Body of pancreas (tissue), 4 donors: ENCODE data around the gene MID1. TPM values are rescaled to one million over a fixed set of nuclear protein-coding genes. Genes with fewer than 3 reads are reported as not detected.

ENCODE experiments used
- ATAC-seq: fragments of 150-250 bp; one replicate; pipeline ENCODE4 v1.9.1; 2016
- DNase-seq, 4 donors: peaks; one replicate each; pipeline ENCODE4 v3.0.0-alpha.2; 2019
- H3K27ac ChIP-seq, 4 donors: fragments of 200-600 bp; sonication (generic); 1 replicate in 3 of 4; 2 replicates in 1 of 4; pipeline versions ENCODE4 v1.5.1 to v1.6.1; 2016 to 2019; ENCODE audit warnings: mild to moderate bottlenecking in 1 of 4, mixed read lengths in 1 of 4, moderate library complexity in 1 of 4
- H3K27me3 ChIP-seq, 2 donors: fragments of 200-600 bp; sonication (generic); one replicate each; pipeline ENCODE4 v1.6.0; 2016; ENCODE audit warnings: mild to moderate bottlenecking in 1 of 2
- H3K36me3 ChIP-seq, 2 donors: fragments of 200-600 bp; sonication (generic); replicated peaks in 1 of 2; 2 replicates each; pipeline ENCODE4 v1.5.1; 2016; ENCODE audit warnings: low read depth in 2 of 2; ENCODE audit not compliant: insufficient read depth in 1 of 2
- H3K4me1 ChIP-seq: fragments of 200-600 bp; sonication (generic); one replicate; pipeline ENCODE4 v1.6.0; 2016
- H3K4me3 ChIP-seq, 2 donors: fragments of 200-600 bp; sonication (generic); 1 replicate in 1 of 2; 2 replicates in 1 of 2; pipeline ENCODE4 v1.5.1; 2016 to 2019
- H3K9me3 ChIP-seq, 3 donors: fragments of 200-600 bp; sonication (generic); 1 replicate in 2 of 3; 2 replicates in 1 of 3; pipeline ENCODE4 v1.5.1; 2016
- POLR2A ChIP-seq, 3 donors: fragments of 450-650 bp; IDR thresholded peaks; one replicate each; pipeline ENCODE4 v1.6.1; 2016; ENCODE audit warnings: antibody characterized with exemption in 3 of 3, mild to moderate bottlenecking in 2 of 3
- WGBS, 2 donors: methylation state at CpG; one replicate each; pipeline ENCODE4 v1.1.5; 2017; 5-methylcytosine and 5-hydroxymethylcytosine counted together
- intact Hi-C: fragments of 100-400 bp; cut with DNase I; formaldehyde crosslinking; loops from one replicate; pipeline ENCODE4 v1.15.1; 2023
- total RNA-seq, 2 donors: library from RNA; depleted of rRNA; stranded (reverse); fragments of >200 nt; gene quantifications; one replicate each; pipeline ENCODE4 v1.1.0, GENCODE V29; 2016
- TF ChIP-seq, protein P1 (sequence below), 7 experiments: fragments of 450-650 bp in 4 of 7; fragments of 200-600 bp in 3 of 7; sonication (generic) in 3 of 7; IDR thresholded peaks; one replicate each; pipeline ENCODE4 v1.5.1; 2016 to 2019; ENCODE audit warnings: antibody characterized with exemption in 7 of 7

The MID1 gene
- total RNA-seq, 2 donors from 2014 or later, result 4.9 to 7.3 TPM

DNA sequence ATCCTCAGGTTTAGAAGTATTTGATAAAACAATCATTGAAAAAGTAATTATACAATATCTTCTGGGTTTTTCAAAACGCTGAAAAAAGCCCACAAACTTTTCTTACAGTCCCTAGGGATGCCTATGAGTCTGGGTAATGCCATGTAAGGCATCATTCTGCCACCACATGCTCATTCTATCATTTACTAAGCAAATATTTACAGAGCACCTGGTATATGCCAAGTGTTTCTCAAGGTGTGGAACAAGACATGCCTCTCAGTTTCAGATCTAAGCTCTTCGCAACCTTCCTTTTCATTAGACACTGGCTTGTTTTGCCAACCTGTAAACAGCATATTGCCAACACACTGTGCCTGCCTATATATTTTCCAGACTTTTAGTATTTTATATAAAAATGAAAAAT, 17.7 kb downstream of the MID1 start:
- H3K9me3 ChIP-seq, result no peaks in the 10 kb centered on the region
- intact Hi-C loops, result no loop called here
- H3K27ac ChIP-seq, result peak overlapping the region in 1 of 4 donors; percentile 11
- H3K4me3 ChIP-seq, result no peak overlapping the region
- ATAC-seq, result no peak
- DNase-seq, result no peak
- WGBS, 2 donors, result 13 to 18% methylated on average over 2 of the region's 2 CpGs
- no peaks in the 10 kb centered on the region for H3K27me3 ChIP-seq
- TF ChIP-seq POLR2A (IDR thresholded peaks at IDR 0.05), result no peak
- TF ChIP-seq, protein P1, sequence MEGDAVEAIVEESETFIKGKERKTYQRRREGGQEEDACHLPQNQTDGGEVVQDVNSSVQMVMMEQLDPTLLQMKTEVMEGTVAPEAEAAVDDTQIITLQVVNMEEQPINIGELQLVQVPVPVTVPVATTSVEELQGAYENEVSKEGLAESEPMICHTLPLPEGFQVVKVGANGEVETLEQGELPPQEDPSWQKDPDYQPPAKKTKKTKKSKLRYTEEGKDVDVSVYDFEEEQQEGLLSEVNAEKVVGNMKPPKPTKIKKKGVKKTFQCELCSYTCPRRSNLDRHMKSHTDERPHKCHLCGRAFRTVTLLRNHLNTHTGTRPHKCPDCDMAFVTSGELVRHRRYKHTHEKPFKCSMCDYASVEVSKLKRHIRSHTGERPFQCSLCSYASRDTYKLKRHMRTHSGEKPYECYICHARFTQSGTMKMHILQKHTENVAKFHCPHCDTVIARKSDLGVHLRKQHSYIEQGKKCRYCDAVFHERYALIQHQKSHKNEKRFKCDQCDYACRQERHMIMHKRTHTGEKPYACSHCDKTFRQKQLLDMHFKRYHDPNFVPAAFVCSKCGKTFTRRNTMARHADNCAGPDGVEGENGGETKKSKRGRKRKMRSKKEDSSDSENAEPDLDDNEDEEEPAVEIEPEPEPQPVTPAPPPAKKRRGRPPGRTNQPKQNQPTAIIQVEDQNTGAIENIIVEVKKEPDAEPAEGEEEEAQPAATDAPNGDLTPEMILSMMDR (IDR thresholded peaks at IDR 0.05), result no peak
- no peaks in the 10 kb centered on the region for H3K4me1 ChIP-seq
- H3K36me3 ChIP-seq, result no peaks in the 10 kb centered on the region

DNA sequence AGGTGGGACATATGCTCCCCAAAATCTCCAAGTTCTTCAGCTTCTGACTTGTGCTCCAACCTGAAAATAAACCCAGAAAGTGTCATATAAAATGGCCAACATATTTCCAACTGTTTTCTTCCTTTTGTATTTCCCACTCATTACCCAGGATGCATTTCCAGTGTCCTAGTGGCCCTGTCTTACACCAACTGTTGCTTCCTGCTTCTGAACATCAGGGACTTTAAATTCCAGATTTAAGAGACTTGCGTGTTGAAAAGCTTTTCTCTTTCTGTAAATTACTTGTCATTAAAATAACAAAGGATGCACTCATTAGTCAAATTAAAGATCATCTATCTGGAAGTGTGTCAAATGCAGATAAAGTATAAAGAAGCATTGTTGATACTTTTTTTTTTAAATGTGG, 19.9 kb downstream of the MID1 start:
- no peaks in the 10 kb centered on the region for H3K9me3 ChIP-seq
- ATAC-seq, result no peak

DNA sequence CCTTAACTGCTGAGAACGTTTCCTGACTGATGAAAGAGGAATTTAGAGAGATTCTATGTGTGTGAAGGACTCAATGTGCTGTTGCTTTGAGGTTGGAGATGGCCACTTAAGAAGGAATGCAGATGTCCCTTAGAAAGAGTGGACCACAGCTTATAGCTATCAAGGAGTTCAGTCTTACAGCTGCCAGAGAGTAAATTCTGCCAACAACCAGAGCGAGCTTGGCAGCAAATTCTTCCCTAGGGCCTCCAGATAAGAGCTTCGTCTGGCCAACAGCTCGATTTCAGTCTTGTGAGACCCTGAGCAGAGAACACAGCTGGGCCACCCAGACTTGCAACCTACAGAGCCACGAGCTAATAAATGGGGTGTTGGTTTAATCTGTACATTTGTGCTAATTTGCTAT, 21.8 kb downstream of the MID1 start:
- ATAC-seq (no peak), DNase-seq (peak in 3 of 4 donors; percentile 37 to 67 (median 44))
- H3K9me3 ChIP-seq, result no peaks in the 10 kb centered on the region
- WGBS, 2 donors, result 27% methylated on average over 5 of the region's 5 CpGs; no CpG with 5 or more reads in 1 of the 2 donors
- H3K27me3 ChIP-seq, result no peaks in the 10 kb centered on the region
- no peaks in the 10 kb centered on the region for H3K36me3 ChIP-seq
- intact Hi-C loops, result no loop called here
- H3K4me1 ChIP-seq, result no peaks in the 10 kb centered on the region
- TF ChIP-seq, protein P1 (IDR thresholded peaks at IDR 0.05), result no peak
- no peak for TF ChIP-seq POLR2A (IDR thresholded peaks at IDR 0.05)
- no peak overlapping the region for H3K4me3 ChIP-seq
- no peak overlapping the region for H3K27ac ChIP-seq

More for the DNA sequence above, 19.9 kb downstream of the MID1 start:
- Histone ChIP-seq H3K4me3 (no peak overlapping the region), H3K27ac (peak overlapping the region in 1 of 4 donors; percentile 49), H3K36me3 (no peaks in the 10 kb centered on the region), H3K4me1 (no peaks in the 10 kb centered on the region), H3K27me3 (no peaks in the 10 kb centered on the region)
- intact Hi-C loops, result no loop called here
- no peak for DNase-seq
- 63 to 64% methylated on average over 1 of the region's 1 CpG for WGBS, 2 donors
- no peak for TF ChIP-seq POLR2A (IDR thresholded peaks at IDR 0.05)
- TF ChIP-seq, protein P1 (IDR thresholded peaks at IDR 0.05), result no peak

DNA sequence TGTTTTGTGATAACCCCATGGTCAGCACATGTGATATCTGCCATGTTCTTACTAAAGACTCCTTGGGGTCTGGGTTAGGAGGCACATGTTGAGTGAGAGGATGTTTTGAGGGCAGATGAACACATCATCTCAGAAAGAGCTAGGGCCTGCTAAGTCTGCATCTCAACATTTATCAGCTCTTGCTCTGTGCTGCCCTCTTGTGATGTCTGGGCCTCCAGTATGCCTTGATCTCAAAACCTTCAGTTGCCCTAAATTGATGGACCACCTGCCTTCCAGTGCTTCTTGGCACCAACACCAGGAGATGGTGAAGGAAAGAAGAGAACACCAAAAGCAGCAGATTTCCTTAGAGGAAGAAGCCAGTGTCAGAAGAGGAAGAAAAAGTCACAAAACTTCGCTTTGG, 22.5 kb downstream of the MID1 start:
- WGBS, 2 donors, result 85 to 100% methylated on average over 1 of the region's 1 CpG
- TF ChIP-seq, protein P1 (IDR thresholded peaks at IDR 0.05), result peak in 3 of 7 experiments; percentile 6 to 13 (median 11)
- no peak for TF ChIP-seq POLR2A (IDR thresholded peaks at IDR 0.05)
- ATAC-seq (no peak), DNase-seq (peak in 1 of 4 donors; percentile 6)
- H3K27me3 ChIP-seq, result no peaks in the 10 kb centered on the region
- no peaks in the 10 kb centered on the region for H3K9me3 ChIP-seq
- no peak overlapping the region for H3K27ac ChIP-seq
- intact Hi-C loops, result no loop called here
- H3K4me1 ChIP-seq, result no peaks in the 10 kb centered on the region
- no peak overlapping the region for H3K4me3 ChIP-seq
- no peaks in the 10 kb centered on the region for H3K36me3 ChIP-seq
